Epithelial cell of proximal tubule (primary cell): ENCODE results near the gene CIRBP. TPM values are rescaled to one million over a fixed set of nuclear protein-coding genes. Genes with fewer than 3 reads are reported as not detected.
A peak's percentile ranks its signal among the peaks of the same experiment; 100 is the strongest.
"Not testable (repeated sequence)": the region's sequence is repeated elsewhere in the genome, so short reads cannot be mapped to it uniquely, and the experiment has no call there.

Source experiments
- DNase-seq: peaks from one replicate; pipeline ENCODE4 v3.0.0-alpha.2; 2011; ENCODE audit warnings: low read depth
- H3K4me3 ChIP-seq: 2 replicates; pipeline ENCODE4 v1.5.1; 2011; ENCODE audit warnings: low read depth, mild to moderate bottlenecking, low read length
- CTCF ChIP-seq: conservative IDR thresholded peaks from 2 replicates; pipeline ENCODE4 v1.5.1; 2012; ENCODE audit warnings: low read depth, mild to moderate bottlenecking, low read length
- total RNA-seq: library from RNA; depleted of rRNA; stranded (reverse); fragments of >200 nt; gene quantifications from 2 replicates; pipeline ENCODE4 v1.2.3, GENCODE V29; 2015

The CIRBP gene
- total RNA-seq, 1 donor from 2014 or later = 317 TPM

DNA sequence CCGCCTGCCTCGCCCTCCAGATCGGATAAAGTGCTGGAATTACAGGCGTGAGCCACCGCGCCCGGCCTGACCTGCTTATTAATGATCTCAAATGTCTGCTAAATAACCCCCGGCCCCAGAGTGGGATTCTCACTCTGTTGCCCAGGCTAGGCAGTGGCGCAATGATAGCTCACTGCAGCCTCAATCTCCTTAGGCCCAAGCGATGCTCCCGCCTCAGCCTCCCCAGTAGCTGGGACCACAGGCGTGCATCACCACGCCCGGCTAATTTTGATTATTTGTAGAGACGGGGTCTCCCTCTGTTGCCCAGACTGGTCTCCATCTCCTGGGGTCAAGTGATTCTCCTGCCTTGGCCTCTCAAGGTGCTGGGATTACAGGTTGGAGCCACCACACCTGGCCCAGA lies 28.2 kb upstream of the CIRBP start:
- no peak for TF ChIP-seq CTCF
- no peak for DNase-seq
- H3K4me3 ChIP-seq = peak overlapping the region; percentile 82

DNA sequence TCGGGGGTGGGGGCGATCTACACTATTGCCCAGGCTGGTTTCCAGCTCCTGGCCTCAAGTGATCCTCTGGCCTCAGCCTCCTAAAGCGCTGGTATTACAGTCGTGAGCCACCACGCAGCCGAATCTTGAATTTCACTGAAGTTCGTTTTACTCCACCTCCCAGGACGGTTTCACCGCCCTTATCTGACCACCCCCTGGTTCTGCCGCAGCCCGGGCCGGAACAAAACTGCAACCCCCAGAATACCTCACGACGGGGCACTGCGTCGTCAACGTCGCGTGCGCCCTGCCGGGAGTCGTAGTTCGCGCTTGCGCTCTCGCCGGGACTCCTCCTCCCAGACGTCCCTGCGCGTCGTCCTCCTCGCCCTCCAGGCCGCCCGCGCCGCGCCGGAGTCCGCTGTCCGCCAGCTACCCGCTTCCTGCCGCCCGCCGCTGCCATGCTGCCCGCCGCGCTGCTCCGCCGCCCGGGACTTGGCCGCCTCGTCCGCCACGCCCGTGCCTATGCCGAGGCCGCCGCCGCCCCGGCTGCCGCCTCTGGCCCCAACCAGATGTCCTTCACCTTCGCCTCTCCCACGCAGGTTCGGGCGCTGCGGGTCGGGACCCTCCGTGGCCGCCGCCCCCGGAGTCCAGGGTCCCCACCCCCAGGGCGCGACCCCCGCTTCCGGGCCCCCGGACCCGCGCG lies 27.6 kb upstream of the CIRBP start, which contains the start of gene ATP5F1D:
Gene ATP5F1D, plus strand, starts transcription at position 335 of the 679 bp plus-strand sequence. Its CDS starts 100 bp downstream, at position 435.
- TF ChIP-seq CTCF = no peak
- no peak for DNase-seq

DNA sequence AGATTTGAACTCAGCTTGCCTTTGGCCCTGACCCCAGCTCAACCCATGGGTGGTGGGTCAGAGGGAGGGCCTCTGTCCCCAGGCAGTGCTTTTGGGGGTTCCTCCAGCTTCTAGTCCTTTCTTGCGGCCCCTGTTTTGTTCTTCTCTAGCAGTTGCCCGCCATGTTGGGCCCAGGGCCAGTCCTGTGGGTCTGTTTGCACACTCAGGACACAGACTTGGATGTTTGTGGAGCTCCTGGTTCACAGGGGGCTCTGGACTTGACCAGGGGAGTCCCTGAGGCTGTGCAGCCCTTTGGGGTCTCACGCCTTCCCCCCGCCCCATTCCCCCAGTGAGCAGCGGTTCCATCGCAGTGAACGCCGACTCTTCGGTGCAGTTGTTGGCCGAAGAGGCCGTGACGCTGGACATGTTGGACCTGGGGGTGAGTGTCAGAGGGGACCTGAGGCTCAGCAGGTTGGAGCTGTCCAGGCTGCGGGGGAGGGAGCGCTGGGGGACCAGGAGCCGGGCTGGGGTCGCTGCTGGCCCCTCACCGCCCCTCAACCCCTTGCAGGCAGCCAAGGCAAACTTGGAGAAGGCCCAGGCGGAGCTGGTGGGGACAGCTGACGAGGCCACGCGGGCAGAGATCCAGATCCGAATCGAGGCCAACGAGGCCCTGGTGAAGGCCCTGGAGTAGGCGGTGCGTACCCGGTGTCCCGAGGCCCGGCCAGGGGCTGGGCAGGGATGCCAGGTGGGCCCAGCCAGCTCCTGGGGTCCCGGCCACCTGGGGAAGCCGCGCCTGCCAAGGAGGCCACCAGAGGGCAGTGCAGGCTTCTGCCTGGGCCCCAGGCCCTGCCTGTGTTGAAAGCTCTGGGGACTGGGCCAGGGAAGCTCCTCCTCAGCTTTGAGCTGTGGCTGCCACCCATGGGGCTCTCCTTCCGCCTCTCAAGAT lies 25.1 kb upstream of the CIRBP start:
- H3K4me3 ChIP-seq = peak overlapping the region; percentile 82
- DNase-seq = no peak
- TF ChIP-seq CTCF = peak; percentile 86

More for the DNA sequence above, 27.6 kb upstream of the CIRBP start, which contains the start of gene ATP5F1D:
- peak within 1 kb of the TSS; percentile 82 for H3K4me3 ChIP-seq

GRCh38 chr19:1244693-1245451 lies 24.3 kb upstream of the CIRBP start:
- H3K4me3 ChIP-seq = peak overlapping the region; percentile 37
- no peak for TF ChIP-seq CTCF
- DNase-seq = no peak

- peak overlapping the region; percentile 5 for H3K4me3 ChIP-seq
- no peak for TF ChIP-seq CTCF
- no peak for DNase-seq
Measured at GRCh38 chr19:1245494-1246264, 23.5 kb upstream of the CIRBP start.

- H3K4me3 ChIP-seq, DNase-seq: not testable (repeated sequence)
Measured at GRCh38 chr19:1246265-1247087, 22.7 kb upstream of the CIRBP start.
